Endothelial cell of umbilical vein (primary cell): Measurements from ENCODE around the gene SEPTIN10. TPM values are rescaled to one million over a fixed set of nuclear protein-coding genes. Genes with fewer than 3 reads are reported as not detected.

ENCODE experiments used
- BruUV-seq: library from RNA; stranded (reverse); fragments of 400-500 nt; replicated peaks from 2 replicates; lab custom pipeline; 2021; lab: Mats Ljungman, UMichigan
- CTCF ChIA-PET: fragments of 300-600, 350-600 bp; sonication (Branson Sonifier 250); formaldehyde crosslinking; loops from one replicate; lab custom pipeline; 2021; ENCODE audit warnings: antibody characterized with exemption, inconsistent platforms; lab: Charles Lee
- POLR2A ChIA-PET: fragments of 300-600, 350-600 bp; sonication (Branson Sonifier 250); formaldehyde crosslinking; loops from one replicate; lab custom pipeline; 2021; ENCODE audit warnings: antibody characterized with exemption, inconsistent platforms; lab: Charles Lee
- DNase-seq: peaks from one replicate; pipeline ENCODE4 v3.0.0-alpha.2; 2011; ENCODE audit warnings: low read depth, low spot score
- FAIRE-seq: peaks from 2 replicates; lab custom pipeline; 2011; peaks lifted over from hg19 to GRCh38; lab: Jason Lieb, UNC
- H2AFZ ChIP-seq: 2 replicates; pipeline ENCODE4 v1.6.0; 2012; ENCODE audit warnings: low read depth, low read length, control low read depth, inconsistent platforms
- H3K27ac ChIP-seq: 2 replicates; pipeline ENCODE4 v1.5.1; 2011; ENCODE audit warnings: low read depth, mild to moderate bottlenecking, control low read depth, low read length, moderate library complexity; ENCODE audit not compliant: insufficient read depth
- H3K27me3 ChIP-seq, 2 experiments: 2 replicates each; pipeline versions ENCODE4 v1.6.0 to v1.6.1; 2011; ENCODE audit warnings: low read length in 2 of 2, mixed read lengths in 1 of 2; ENCODE audit not compliant: control insufficient read depth in 2 of 2, insufficient read depth in 2 of 2
- H3K36me3 ChIP-seq, 2 experiments: 2 replicates in 1 of 2; 3 replicates in 1 of 2; pipeline ENCODE4 v1.5.1; 2011; ENCODE audit warnings: low read length in 2 of 2, mild to moderate bottlenecking in 1 of 2, moderate library complexity in 1 of 2; ENCODE audit not compliant: control insufficient read depth in 2 of 2, insufficient read depth in 2 of 2; ENCODE audit errors: extremely low read depth in 1 of 2
- H3K4me1 ChIP-seq: 3 replicates; pipeline ENCODE4 v1.5.1; 2011; ENCODE audit warnings: mild to moderate bottlenecking, low read length; ENCODE audit not compliant: control insufficient read depth, insufficient read depth; ENCODE audit errors: extremely low read depth
- H3K4me2 ChIP-seq: 2 replicates; pipeline ENCODE4 v1.6.1; 2011; ENCODE audit warnings: low read length, control low read depth, mixed read lengths; ENCODE audit not compliant: insufficient read depth
- H3K4me3 ChIP-seq, 3 experiments: fragments of 200-600 bp in 1 of 3; sonication (generic), shearing (Covaris generic) in 1 of 3; replicated peaks in 1 of 3; 2 replicates each; pipeline ENCODE4 v1.5.1; 2011 to 2016; ENCODE audit warnings: control low read depth in 3 of 3, low read length in 3 of 3, mild to moderate bottlenecking in 2 of 3, inconsistent platforms in 1 of 3, low read depth in 1 of 3, moderate library complexity in 1 of 3; ENCODE audit not compliant: insufficient read depth in 1 of 3
- H3K79me2 ChIP-seq: 2 replicates; pipeline ENCODE4 v1.6.0; 2012; ENCODE audit warnings: low read length, inconsistent platforms; ENCODE audit not compliant: control insufficient read depth, insufficient read depth
- H3K9ac ChIP-seq: replicated peaks from 2 replicates; pipeline ENCODE3; 2011; ENCODE audit warnings: low read length, control low read depth; ENCODE audit not compliant: insufficient read depth; ENCODE audit errors: extremely low read depth
- H3K9me1 ChIP-seq: replicated peaks from 3 replicates; pipeline ENCODE4 v1.6.0; 2011; ENCODE audit warnings: mild to moderate bottlenecking, low read length; ENCODE audit not compliant: control insufficient read depth, insufficient read depth; ENCODE audit errors: extremely low read depth
- H3K9me3 ChIP-seq: replicated peaks from 2 replicates; pipeline ENCODE4 v1.5.1; 2012; ENCODE audit warnings: low read length, inconsistent platforms; ENCODE audit not compliant: control insufficient read depth, insufficient read depth
- H4K20me1 ChIP-seq: replicated peaks from 2 replicates; pipeline ENCODE3; 2011; ENCODE audit warnings: mild to moderate bottlenecking, low read length; ENCODE audit not compliant: control insufficient read depth, insufficient read depth; ENCODE audit errors: extremely low read depth
- EZH2 ChIP-seq: IDR thresholded peaks from 2 replicates; pipeline ENCODE4 v1.6.1; 2012; ENCODE audit warnings: borderline replicate concordance, low read depth, mild to moderate bottlenecking, moderate library complexity, low read length, inconsistent platforms; ENCODE audit not compliant: severe bottlenecking
- FOS ChIP-seq: IDR thresholded peaks from 2 replicates; pipeline ENCODE4 v1.6.1; 2011; ENCODE audit warnings: mild to moderate bottlenecking, low read length, moderate library complexity, borderline replicate concordance; ENCODE audit not compliant: insufficient read depth
- GATA2 ChIP-seq: IDR thresholded peaks from 2 replicates; pipeline ENCODE4 v1.7.0; 2011; ENCODE audit warnings: low read depth, mild to moderate bottlenecking, moderate library complexity, mixed read lengths, low read length; ENCODE audit not compliant: insufficient read length, insufficient read depth
- JUN ChIP-seq: IDR thresholded peaks from 2 replicates; pipeline ENCODE4 v1.6.1; 2011; ENCODE audit warnings: borderline replicate concordance, low read depth; ENCODE audit not compliant: insufficient read length, insufficient read depth
- MYC ChIP-seq: IDR thresholded peaks from one replicate; pipeline ENCODE4 v1.6.1; 2011; ENCODE audit warnings: mild to moderate bottlenecking, low read depth, low read length
- POLR2A ChIP-seq: IDR thresholded peaks from 2 replicates; pipeline ENCODE4 v1.6.1; 2012; ENCODE audit warnings: low read depth, mild to moderate bottlenecking, control low read depth, low read length
- POLR2AphosphoS5 ChIP-seq: IDR thresholded peaks from 2 replicates; pipeline ENCODE4 v1.6.1; 2012; ENCODE audit warnings: low read depth, mild to moderate bottlenecking, control low read depth, low read length, moderate library complexity; ENCODE audit not compliant: insufficient read depth
- dilution Hi-C: fragments of 300-500 bp; cut with MboI; formaldehyde crosslinking; loops from one replicate; pipeline ENCODE4 v1.15.0; 2019; ENCODE audit warnings: low sequenced_read_pairs; ENCODE audit not compliant: extremely low pct_ligation_motif_present
- intact Hi-C: fragments of 100-400 bp; cut with micrococcal nuclease; formaldehyde crosslinking; loops from one replicate; pipeline ENCODE4 v1.10.0; 2022
- polyA plus RNA-seq, 4 experiments: library from polyadenylated mRNA; depleted of rRNA in 3 of 4; stranded (reverse) in 3 of 4; unstranded in 1 of 4; fragments of >200 nt; gene quantifications; 2 replicates each; pipeline versions ENCODE4 v1.2.1 to v1.2.3, GENCODE V29; 2011 to 2012; ENCODE audit warnings: missing spikeins in 1 of 4
- total RNA-seq: library from RNA; stranded (reverse); gene quantifications from 2 replicates; pipeline ENCODE4 v1.2.3, GENCODE V29; 2021
- TF ChIP-seq, protein P1 (sequence below), 2 donors: IDR thresholded peaks; 1 replicate in 1 of 2; 2 replicates in 1 of 2; pipeline ENCODE4 v1.5.1; 2011; ENCODE audit warnings: low read length in 2 of 2, mild to moderate bottlenecking in 2 of 2, moderate library complexity in 2 of 2, control low read depth in 1 of 2, inconsistent platforms in 1 of 2, low read depth in 1 of 2; ENCODE audit not compliant: insufficient read depth in 1 of 2; ENCODE audit errors: extremely low read depth in 1 of 2
- TF ChIP-seq, protein P2 (sequence below): IDR thresholded peaks from 2 replicates; pipeline ENCODE4 v1.6.1; 2011; ENCODE audit not compliant: insufficient read depth, insufficient read length

Gene SEPTIN10
- total and polyA plus RNA-seq, 2 donors (not counting 3 experiments of a cell fraction or from before 2014, with no cell fraction given) = 26.1 to 121 TPM

DNA sequence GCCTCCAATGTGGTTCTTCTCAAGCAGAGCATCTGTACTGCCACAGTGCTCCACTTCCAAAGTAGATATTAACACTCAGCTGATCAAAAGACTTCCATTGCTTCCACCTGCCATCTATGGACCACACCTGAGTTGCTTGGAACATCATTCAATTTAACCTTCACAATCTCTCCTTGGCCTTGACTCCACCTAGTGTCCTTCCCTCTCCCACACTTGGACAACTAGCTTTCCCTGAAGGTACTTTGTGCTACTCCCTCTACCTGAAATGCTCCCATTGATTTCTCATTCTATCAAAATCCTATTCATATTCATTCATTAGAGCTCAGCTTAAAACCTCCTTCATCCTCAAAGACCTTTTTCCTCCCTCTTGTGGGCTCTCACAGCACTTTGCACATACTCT is 49.1 kb upstream of the SEPTIN10 start:
- Histone ChIP-seq H3K4me1 (no peaks in the 10 kb centered on the region), H3K9me1 (no peaks in the 10 kb centered on the region), H2AFZ (no peak overlapping the region), H4K20me1 (no peaks in the 10 kb centered on the region), H3K4me2 (no peak overlapping the region), H3K36me3 (no peaks in the 10 kb centered on the region), H3K9me3 (no peaks in the 10 kb centered on the region), H3K27ac (no peak overlapping the region), H3K27me3 (peaks cover 16 to 31% of the 10 kb centered on the region in 2 experiments), H3K4me3 (no peak overlapping the region), H3K79me2 (no peaks in the 10 kb centered on the region), H3K9ac (no peak overlapping the region)
- BruUV-seq = no TSS peak
- ChIA-PET CTCF (interaction anchor here (0.9 to 1.5 kb wide), 5 partner anchors 22 to 116 kb away, joined by 3 to 20 read pairs (median 3); no protein-coding TSS in a partner anchor), POLR2A (interaction anchor here (0.8 kb wide), 1 partner anchor 102 kb away, joined by 3 read pairs; no protein-coding TSS in a partner anchor)
- DNase-seq = no peak
- FAIRE-seq = no peak
- intact Hi-C loops (loop anchor here (1.0 kb wide), 1 partner anchor 117 kb away; no protein-coding TSS in a partner anchor), dilution Hi-C loops (no loop called here)
- TF ChIP-seq GATA2 = no peak
- no peak for TF ChIP-seq MYC
- TF ChIP-seq EZH2 = no peak
- no peak for TF ChIP-seq FOS
- no peak for TF ChIP-seq JUN
- no peak for TF ChIP-seq POLR2A
- TF ChIP-seq, protein P1, sequence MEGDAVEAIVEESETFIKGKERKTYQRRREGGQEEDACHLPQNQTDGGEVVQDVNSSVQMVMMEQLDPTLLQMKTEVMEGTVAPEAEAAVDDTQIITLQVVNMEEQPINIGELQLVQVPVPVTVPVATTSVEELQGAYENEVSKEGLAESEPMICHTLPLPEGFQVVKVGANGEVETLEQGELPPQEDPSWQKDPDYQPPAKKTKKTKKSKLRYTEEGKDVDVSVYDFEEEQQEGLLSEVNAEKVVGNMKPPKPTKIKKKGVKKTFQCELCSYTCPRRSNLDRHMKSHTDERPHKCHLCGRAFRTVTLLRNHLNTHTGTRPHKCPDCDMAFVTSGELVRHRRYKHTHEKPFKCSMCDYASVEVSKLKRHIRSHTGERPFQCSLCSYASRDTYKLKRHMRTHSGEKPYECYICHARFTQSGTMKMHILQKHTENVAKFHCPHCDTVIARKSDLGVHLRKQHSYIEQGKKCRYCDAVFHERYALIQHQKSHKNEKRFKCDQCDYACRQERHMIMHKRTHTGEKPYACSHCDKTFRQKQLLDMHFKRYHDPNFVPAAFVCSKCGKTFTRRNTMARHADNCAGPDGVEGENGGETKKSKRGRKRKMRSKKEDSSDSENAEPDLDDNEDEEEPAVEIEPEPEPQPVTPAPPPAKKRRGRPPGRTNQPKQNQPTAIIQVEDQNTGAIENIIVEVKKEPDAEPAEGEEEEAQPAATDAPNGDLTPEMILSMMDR (IDR thresholded peaks at IDR 0.05; ENCODE audit: extremely low read depth in 1 of 2, insufficient read depth in 1 of 2, low read depth in 1 of 2, low read length in 2 of 2) = no peak
- TF ChIP-seq POLR2AphosphoS5 = no peak
- TF ChIP-seq, protein P2, sequence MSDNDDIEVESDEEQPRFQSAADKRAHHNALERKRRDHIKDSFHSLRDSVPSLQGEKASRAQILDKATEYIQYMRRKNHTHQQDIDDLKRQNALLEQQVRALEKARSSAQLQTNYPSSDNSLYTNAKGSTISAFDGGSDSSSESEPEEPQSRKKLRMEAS = no peak
